Colon (tissue), 2 donors: ENCODE results near the gene CRTC2.

Source experiments
- FAIRE-seq: peaks from 2 replicates; lab custom pipeline; 2012; peaks lifted over from hg19 to GRCh38; lab: Jason Lieb, UNC
- donor health status: control.
- donor health status: control.

Gene CRTC2

GRCh38 chr1:153946622-153947241 is 11.7 kb downstream of the CRTC2 start, which contains the start of gene DENND4B:
Gene DENND4B, minus strand, starts transcription at chr1:153946718. Its CDS starts 2,344 bp downstream, at chr1:153944374.
- no peak for FAIRE-seq

GRCh38 chr1:153945795-153946621 is 12.4 kb downstream of the CRTC2 start:
- no peak for FAIRE-seq

GRCh38 chr1:153945131-153945794 is 13.1 kb downstream of the CRTC2 start:
- no peak for FAIRE-seq

DNA sequence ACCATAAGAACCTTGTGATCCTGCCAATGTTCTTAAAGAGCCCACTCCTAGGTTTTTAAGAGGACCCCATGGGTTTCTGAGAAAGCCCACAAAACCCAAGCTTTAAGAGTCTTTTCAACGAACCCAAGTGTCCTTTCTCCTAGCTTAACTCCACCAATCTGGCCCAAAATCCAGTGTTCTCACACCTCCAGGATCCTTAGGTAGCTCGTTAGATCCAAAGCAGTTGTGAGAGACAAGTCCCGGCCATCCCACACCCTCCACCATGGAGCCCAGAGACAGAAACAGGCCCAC is 13.6 kb downstream of the CRTC2 start:
- FAIRE-seq: no peak

DNA sequence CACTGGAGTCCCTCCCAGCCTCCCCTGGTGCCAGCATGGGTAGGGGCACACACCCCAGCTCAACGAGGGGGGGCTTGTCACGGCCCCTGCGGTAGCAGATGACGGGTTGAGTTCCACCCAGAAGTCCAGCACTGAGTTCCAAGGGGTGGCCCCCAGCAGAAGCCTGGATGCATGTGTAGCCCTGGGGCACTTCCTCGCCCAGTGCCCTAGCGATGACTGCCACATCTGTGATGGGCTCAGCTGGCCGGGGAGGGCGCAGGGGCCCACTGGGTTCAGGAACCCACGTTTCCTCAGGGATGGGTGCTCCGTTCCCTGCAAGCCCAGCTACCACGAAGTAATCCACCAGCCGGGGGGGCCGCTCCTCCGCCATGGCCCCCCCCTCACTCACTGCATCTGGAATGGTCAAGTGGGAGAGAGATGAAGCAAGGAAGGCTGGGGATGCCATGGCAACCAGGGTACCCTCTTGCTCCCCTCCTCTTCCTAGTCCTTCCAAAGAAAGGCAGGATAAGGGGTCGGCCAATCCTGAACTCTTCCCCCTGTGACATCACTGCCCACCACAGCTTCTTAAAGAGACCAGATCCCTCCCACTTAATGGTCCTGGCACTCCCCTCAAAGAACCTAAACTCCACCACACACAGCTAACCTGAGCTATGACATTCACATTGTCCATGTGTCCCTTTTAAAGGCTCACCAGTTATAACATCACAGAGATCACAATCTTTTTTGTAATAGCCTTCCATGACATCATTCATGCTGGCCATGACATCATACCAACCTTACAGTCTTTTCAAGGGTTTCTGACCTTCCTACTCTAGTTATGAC is 14.2 kb downstream of the CRTC2 start:
- no peak for FAIRE-seq

DNA sequence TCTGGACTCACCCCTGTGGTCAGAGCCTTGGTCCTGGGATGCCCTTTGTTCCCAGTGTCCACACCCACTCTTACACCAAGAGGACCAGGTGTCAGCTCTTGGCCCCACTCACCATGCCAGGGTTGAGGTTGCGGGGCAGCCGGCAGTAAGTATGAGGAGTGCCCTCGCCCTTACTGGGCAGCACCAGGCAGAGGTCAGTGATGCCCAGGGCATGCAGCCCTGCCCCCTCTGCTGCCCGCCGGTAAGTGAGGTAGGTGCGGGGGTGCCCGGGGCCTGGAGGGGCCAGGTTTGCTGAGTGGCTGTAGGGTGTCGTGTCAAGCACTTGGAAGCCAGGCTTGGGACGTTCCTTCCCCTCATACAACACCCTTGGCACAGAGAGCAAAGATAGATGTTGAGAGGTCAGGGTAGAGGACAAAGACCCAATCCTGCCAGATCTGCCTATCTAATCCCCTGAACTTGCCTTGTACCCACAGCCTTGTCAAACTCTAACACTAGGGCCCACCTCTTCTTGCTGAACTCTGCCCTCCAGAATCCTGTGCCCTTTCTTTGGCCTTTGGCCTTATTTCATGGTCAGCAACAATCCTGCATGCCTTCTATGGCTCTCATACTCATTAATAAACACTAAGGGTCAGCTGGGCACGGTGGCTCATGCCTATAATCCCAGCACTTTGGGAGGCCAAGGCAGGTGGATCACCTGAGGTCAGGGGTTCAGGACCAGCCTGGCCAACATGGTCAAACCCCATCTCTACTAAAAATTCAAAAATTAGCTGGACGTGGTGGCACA is 15.5 kb downstream of the CRTC2 start:
- FAIRE-seq: no peak

- no peak for FAIRE-seq
These were observed 16.3 kb downstream of the CRTC2 start for GRCh38 chr1:153941826-153942725.

GRCh38 chr1:153940756-153941155 is 17.7 kb downstream of the CRTC2 start:
- no peak for FAIRE-seq

- FAIRE-seq: no peak
These were observed 18.9 kb downstream of the CRTC2 start for GRCh38 chr1:153939476-153939875.

DNA sequence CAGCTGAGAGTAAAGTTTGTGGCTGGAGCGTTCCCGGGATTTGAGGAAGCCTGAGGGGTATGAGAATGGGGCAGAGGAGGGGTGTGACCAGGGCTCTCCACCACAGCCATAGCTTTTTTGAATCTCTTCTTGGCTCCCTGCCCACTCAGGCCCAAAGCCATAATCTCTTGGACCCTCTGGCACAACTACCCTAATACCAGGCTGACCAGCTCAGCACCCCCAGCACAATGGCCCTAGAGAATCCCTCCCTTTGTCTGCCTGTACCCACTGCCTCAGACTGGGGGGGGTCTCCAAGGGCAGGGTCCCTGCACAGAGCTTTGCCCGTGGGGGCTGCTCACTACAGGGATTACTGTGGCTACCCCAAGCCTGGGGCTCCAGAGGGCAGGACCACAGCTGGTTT is 19.4 kb downstream of the CRTC2 start:
- no peak for FAIRE-seq

DNA sequence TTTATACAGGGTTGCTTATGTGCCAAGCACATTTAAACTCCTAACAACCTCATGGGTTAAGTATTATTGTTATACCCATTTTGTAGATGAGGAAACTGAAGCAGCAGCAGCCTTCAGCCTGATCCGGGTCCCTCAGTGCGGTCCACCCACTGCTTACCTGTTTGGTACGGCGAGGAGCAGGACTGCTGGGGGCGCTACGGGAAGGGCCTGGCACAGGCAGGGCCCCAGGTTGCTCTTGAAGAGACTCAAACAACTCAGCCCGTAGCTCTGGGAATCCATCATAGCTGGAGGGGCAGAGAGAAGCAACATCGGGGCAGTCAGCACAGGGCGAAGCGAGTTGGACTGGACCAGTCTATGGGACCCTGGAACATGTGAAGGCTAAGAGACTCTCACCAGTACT is 21.1 kb downstream of the CRTC2 start:
- no peak for FAIRE-seq

DNA sequence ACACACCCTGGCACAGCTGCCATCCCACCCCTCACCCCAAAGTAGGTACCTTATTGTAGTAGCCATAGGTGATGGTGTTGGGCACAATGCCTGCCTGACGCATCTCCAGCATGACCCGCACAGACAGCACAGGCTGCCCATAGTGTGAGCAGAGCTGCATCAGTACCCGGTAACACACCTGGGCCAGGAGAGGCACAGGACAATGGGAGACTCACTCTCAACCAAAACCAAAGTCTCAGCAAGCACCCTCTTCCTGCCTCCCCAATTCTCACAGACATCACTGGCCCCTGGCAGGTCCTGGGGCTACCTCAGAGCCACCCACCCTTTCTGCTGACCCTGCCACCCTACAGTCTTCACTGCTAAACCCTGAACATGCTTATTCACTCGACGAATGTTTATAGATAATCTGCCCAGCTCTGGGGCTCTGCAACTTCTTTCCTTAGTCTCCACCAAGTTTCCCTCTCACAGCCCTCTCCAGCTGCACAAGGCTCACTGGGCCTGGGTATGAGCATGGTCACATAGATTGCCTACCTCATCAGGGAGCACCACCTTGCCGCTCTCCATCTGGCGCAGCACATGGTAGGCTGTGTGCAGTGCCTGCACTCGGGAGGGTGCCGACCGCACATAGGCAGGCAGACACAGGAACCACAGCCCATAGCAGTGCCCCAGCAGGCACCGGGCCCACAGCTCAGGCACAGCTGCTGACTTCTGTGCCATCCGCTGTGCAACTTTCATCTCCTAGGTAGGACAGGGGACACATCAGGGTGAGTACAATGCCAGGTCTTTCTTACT is 22.2 kb downstream of the CRTC2 start:
- no peak for FAIRE-seq

DNA sequence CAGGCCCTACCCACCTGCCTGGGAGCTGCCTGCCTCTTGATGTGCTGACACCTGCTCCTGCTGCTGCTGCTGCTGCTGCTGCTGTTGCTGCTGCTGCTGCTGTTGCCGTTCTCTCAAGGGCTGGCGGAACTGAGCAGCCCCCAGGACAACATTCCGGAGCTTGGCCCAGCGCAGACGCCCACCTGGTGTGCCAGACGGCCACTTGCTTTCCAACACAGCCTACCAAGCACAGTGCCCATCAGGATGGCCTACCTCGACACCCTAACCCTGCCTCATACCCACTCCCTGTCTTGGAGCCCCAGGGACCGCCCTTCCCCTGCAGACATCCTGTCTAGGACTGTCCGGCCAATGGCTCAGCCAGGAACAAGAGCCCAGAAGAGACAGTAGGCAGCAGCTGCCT is 23.7 kb downstream of the CRTC2 start:
- no peak for FAIRE-seq

DNA sequence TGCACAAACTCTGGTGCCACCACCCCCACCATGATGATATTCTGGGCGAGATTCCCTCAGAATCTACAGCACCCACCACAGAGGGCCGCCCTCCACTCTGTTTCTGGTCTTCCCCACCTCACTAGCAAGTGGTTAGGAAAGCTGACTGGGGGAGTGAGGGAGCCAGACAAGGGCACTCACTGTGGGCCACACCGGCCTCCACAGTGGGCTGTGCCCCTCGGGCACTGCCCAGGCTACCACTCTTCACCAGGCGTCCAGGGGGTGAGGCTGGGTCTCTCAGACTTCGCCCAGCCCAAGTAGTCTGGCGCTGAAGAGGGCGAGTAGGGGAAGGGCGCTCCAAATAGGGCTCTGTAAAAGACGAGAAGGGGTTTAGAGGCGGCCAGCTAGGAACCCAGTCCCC is 24.5 kb downstream of the CRTC2 start:
- no peak for FAIRE-seq

- FAIRE-seq: no peak
These were observed 25.0 kb downstream of the CRTC2 start for GRCh38 chr1:153933430-153933829.

GRCh38 chr1:153932156-153933131 is 26.0 kb downstream of the CRTC2 start:
- FAIRE-seq: no peak

- no peak for FAIRE-seq
These were observed 28.1 kb downstream of the CRTC2 start for GRCh38 chr1:153929981-153930948.
